ENCODE measurements around the gene LAMB3. TPM values are rescaled to one million over a fixed set of nuclear protein-coding genes. Genes with fewer than 3 reads are reported as not detected.

The LAMB3 gene
- total and polyA plus RNA-seq, 9 donors: 0.32 to 7.2 (median 0.96) TPM

- Histone ChIP-seq H3K36me3 (ENCODE audit: control insufficient read depth, insufficient read depth, low read length) (no peaks in the 10 kb centered on the region), H3K27ac (ENCODE audit: low read length) (no peak overlapping the region), H3K4me1 (ENCODE audit: control insufficient read depth, insufficient read depth, low read length) (peaks cover 48% of the 10 kb centered on the region), H3K9me3 (replicated peaks; ENCODE audit: control insufficient read depth, low read depth, low read length) (no peaks in the 10 kb centered on the region), H3K27me3 (ENCODE audit: control insufficient read depth, insufficient read depth, low read length) (peaks cover 2% of the 10 kb centered on the region), H3K4me3 (ENCODE audit: low read length) (no peak overlapping the region)
- 91% methylated on average over 11 of the region's 11 CpGs for WGBS (ENCODE audit: insufficient coverage)
- DNase-seq: no peak
These were observed 33.9 kb downstream of the LAMB3 start for GRCh38 chr1:209618291-209618690.

GRCh38 chr1:209617755-209618154 lies 34.5 kb downstream of the LAMB3 start:
- Histone ChIP-seq H3K27ac (ENCODE audit: low read length) (no peak overlapping the region), H3K9me3 (replicated peaks; ENCODE audit: control insufficient read depth, low read depth, low read length) (no peaks in the 10 kb centered on the region), H3K27me3 (ENCODE audit: control insufficient read depth, insufficient read depth, low read length) (peaks cover 2% of the 10 kb centered on the region), H3K4me1 (ENCODE audit: control insufficient read depth, insufficient read depth, low read length) (peaks cover 48% of the 10 kb centered on the region), H3K4me3 (ENCODE audit: low read length) (no peak overlapping the region), H3K36me3 (ENCODE audit: control insufficient read depth, insufficient read depth, low read length) (no peaks in the 10 kb centered on the region)
- WGBS (ENCODE audit: insufficient coverage): 71% methylated on average over 1 of the region's 6 CpGs
- no peak for DNase-seq

GRCh38 chr1:209617047-209617673 lies 35.1 kb downstream of the LAMB3 start:
- no peak overlapping the region for H3K27ac ChIP-seq (ENCODE audit: low read length)
- WGBS (ENCODE audit: insufficient coverage): 84% methylated on average over 8 of the region's 10 CpGs
- H3K27me3 ChIP-seq (ENCODE audit: control insufficient read depth, insufficient read depth, low read length): peaks cover 2% of the 10 kb centered on the region
- H3K4me3 ChIP-seq (ENCODE audit: low read length): no peak overlapping the region
- H3K36me3 ChIP-seq (ENCODE audit: control insufficient read depth, insufficient read depth, low read length): no peaks in the 10 kb centered on the region
- H3K9me3 ChIP-seq (replicated peaks; ENCODE audit: control insufficient read depth, low read depth, low read length): no peaks in the 10 kb centered on the region
- no peak for DNase-seq
- peaks cover 44% of the 10 kb centered on the region for H3K4me1 ChIP-seq (ENCODE audit: control insufficient read depth, insufficient read depth, low read length)

- WGBS (ENCODE audit: insufficient coverage): 96% methylated on average over 5 of the region's 5 CpGs
- peaks cover 40% of the 10 kb centered on the region for H3K4me1 ChIP-seq (ENCODE audit: control insufficient read depth, insufficient read depth, low read length)
- H3K36me3 ChIP-seq (ENCODE audit: control insufficient read depth, insufficient read depth, low read length): no peaks in the 10 kb centered on the region
- DNase-seq: no peak
- peaks cover 2% of the 10 kb centered on the region for H3K27me3 ChIP-seq (ENCODE audit: control insufficient read depth, insufficient read depth, low read length)
- H3K27ac ChIP-seq (ENCODE audit: low read length): no peak overlapping the region
- no peak overlapping the region for H3K4me3 ChIP-seq (ENCODE audit: low read length)
- no peaks in the 10 kb centered on the region for H3K9me3 ChIP-seq (replicated peaks; ENCODE audit: control insufficient read depth, low read depth, low read length)
These were observed 35.7 kb downstream of the LAMB3 start for GRCh38 chr1:209616366-209617046.

- H3K4me3 ChIP-seq (ENCODE audit: low read length): no peak overlapping the region
- H3K36me3 ChIP-seq (ENCODE audit: control insufficient read depth, insufficient read depth, low read length): no peaks in the 10 kb centered on the region
- no peaks in the 10 kb centered on the region for H3K9me3 ChIP-seq (replicated peaks; ENCODE audit: control insufficient read depth, low read depth, low read length)
- no peak overlapping the region for H3K27ac ChIP-seq (ENCODE audit: low read length)
- H3K27me3 ChIP-seq (ENCODE audit: control insufficient read depth, insufficient read depth, low read length): peaks cover 2% of the 10 kb centered on the region
- 97% methylated on average over 4 of the region's 5 CpGs for WGBS (ENCODE audit: insufficient coverage)
- DNase-seq: no peak
- H3K4me1 ChIP-seq (ENCODE audit: control insufficient read depth, insufficient read depth, low read length): peaks cover 29% of the 10 kb centered on the region
These were observed 37.3 kb downstream of the LAMB3 start for GRCh38 chr1:209614906-209615305.

- Histone ChIP-seq H3K4me1 (ENCODE audit: control insufficient read depth, insufficient read depth, low read length) (peaks cover 24% of the 10 kb centered on the region), H3K27me3 (ENCODE audit: control insufficient read depth, insufficient read depth, low read length) (peaks cover 2% of the 10 kb centered on the region)
- 88% methylated on average over 4 of the region's 5 CpGs for WGBS (ENCODE audit: insufficient coverage)
These were observed 38.1 kb downstream of the LAMB3 start for GRCh38 chr1:209614151-209614420.

GRCh38 chr1:209613400-209614150 lies 38.6 kb downstream of the LAMB3 start:
- no peak for DNase-seq
- 45% methylated on average over 1 of the region's 4 CpGs for WGBS (ENCODE audit: insufficient coverage)
- peaks cover 19% of the 10 kb centered on the region for H3K4me1 ChIP-seq (ENCODE audit: control insufficient read depth, insufficient read depth, low read length)
- H3K27me3 ChIP-seq (ENCODE audit: control insufficient read depth, insufficient read depth, low read length): peaks cover 2% of the 10 kb centered on the region
- no peak overlapping the region for H3K4me3 ChIP-seq (ENCODE audit: low read length)
- H3K36me3 ChIP-seq (ENCODE audit: control insufficient read depth, insufficient read depth, low read length): no peaks in the 10 kb centered on the region
- H3K9me3 ChIP-seq (replicated peaks; ENCODE audit: control insufficient read depth, low read depth, low read length): no peaks in the 10 kb centered on the region
- H3K27ac ChIP-seq (ENCODE audit: low read length): no peak overlapping the region

More at GRCh38 chr1:209614151-209614420, 38.1 kb downstream of the LAMB3 start:
- Histone ChIP-seq H3K9me3 (replicated peaks; ENCODE audit: control insufficient read depth, low read depth, low read length) (no peaks in the 10 kb centered on the region), H3K27ac (ENCODE audit: low read length) (no peak overlapping the region), H3K4me3 (ENCODE audit: low read length) (no peak overlapping the region), H3K36me3 (ENCODE audit: control insufficient read depth, insufficient read depth, low read length) (no peaks in the 10 kb centered on the region)
- DNase-seq: no peak

GRCh38 chr1:209612646-209613399 lies 39.4 kb downstream of the LAMB3 start:
- Histone ChIP-seq H3K4me1 (ENCODE audit: control insufficient read depth, insufficient read depth, low read length) (peaks cover 13% of the 10 kb centered on the region), H3K4me3 (ENCODE audit: low read length) (no peak overlapping the region), H3K9me3 (replicated peaks; ENCODE audit: control insufficient read depth, low read depth, low read length) (no peaks in the 10 kb centered on the region), H3K36me3 (ENCODE audit: control insufficient read depth, insufficient read depth, low read length) (no peaks in the 10 kb centered on the region), H3K27me3 (ENCODE audit: control insufficient read depth, insufficient read depth, low read length) (peaks cover under 1% of the 10 kb centered on the region), H3K27ac (ENCODE audit: low read length) (no peak overlapping the region)
- no peak for DNase-seq
- WGBS (ENCODE audit: insufficient coverage): 72% methylated on average over 8 of the region's 12 CpGs

- 84% methylated on average over 10 of the region's 13 CpGs for WGBS (ENCODE audit: insufficient coverage)
- no peaks in the 10 kb centered on the region for H3K9me3 ChIP-seq (replicated peaks; ENCODE audit: control insufficient read depth, low read depth, low read length)
- peaks cover 6% of the 10 kb centered on the region for H3K4me1 ChIP-seq (ENCODE audit: control insufficient read depth, insufficient read depth, low read length)
- no peak overlapping the region for H3K4me3 ChIP-seq (ENCODE audit: low read length)
- DNase-seq: no peak
- no peak overlapping the region for H3K27ac ChIP-seq (ENCODE audit: low read length)
- H3K36me3 ChIP-seq (ENCODE audit: control insufficient read depth, insufficient read depth, low read length): no peaks in the 10 kb centered on the region
- H3K27me3 ChIP-seq (ENCODE audit: control insufficient read depth, insufficient read depth, low read length): no peaks in the 10 kb centered on the region
These were observed 40.3 kb downstream of the LAMB3 start for GRCh38 chr1:209611771-209612570.
